WI38 (cell line): ENCODE results near the gene HDAC8.

Source experiments
- H3K4me3 ChIP-seq: 2 replicates; pipeline ENCODE4 v1.5.1; 2011; ENCODE audit warnings: low read depth, mild to moderate bottlenecking, control low read depth, low read length
- TF ChIP-seq, protein P1 (sequence below): IDR thresholded peaks from 2 replicates; pipeline ENCODE4 v1.5.1; 2012; ENCODE audit warnings: low read depth, mild to moderate bottlenecking, control low read depth, low read length

The HDAC8 gene

DNA sequence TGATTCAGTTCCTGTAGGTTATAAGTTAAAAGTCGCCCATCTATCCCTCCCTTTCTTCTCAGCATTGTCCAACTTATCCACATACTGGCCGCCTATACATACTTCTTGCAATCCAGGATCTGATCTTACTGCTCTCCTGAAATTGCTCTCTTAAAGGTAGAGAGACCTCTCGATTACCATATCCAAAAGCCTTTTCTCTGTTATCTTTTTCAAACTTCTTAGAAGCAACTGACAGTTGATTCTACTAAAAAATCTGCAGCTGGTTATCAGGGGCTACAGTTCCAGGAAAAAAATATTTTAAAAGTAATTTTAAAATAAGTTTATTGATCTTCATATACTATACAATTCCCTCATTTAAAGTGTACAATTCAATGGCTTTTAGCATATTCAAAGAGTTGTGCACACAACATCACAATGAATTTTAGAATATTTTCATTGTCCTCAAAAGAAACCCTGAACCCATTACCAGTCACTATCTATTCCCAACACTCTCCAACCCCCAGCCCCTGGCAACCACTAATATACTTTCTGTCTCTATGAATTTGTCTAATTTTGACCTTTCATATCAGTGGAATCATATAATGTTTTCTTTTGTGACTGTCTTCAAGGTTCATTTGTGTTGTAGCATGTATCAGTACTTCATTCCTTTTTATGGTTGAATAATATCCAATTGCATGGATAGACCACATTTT, 102.0 kb downstream of the HDAC8 start:
- TF ChIP-seq, protein P1, sequence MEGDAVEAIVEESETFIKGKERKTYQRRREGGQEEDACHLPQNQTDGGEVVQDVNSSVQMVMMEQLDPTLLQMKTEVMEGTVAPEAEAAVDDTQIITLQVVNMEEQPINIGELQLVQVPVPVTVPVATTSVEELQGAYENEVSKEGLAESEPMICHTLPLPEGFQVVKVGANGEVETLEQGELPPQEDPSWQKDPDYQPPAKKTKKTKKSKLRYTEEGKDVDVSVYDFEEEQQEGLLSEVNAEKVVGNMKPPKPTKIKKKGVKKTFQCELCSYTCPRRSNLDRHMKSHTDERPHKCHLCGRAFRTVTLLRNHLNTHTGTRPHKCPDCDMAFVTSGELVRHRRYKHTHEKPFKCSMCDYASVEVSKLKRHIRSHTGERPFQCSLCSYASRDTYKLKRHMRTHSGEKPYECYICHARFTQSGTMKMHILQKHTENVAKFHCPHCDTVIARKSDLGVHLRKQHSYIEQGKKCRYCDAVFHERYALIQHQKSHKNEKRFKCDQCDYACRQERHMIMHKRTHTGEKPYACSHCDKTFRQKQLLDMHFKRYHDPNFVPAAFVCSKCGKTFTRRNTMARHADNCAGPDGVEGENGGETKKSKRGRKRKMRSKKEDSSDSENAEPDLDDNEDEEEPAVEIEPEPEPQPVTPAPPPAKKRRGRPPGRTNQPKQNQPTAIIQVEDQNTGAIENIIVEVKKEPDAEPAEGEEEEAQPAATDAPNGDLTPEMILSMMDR, result no peak
- H3K4me3 ChIP-seq, result no peak overlapping the region

DNA sequence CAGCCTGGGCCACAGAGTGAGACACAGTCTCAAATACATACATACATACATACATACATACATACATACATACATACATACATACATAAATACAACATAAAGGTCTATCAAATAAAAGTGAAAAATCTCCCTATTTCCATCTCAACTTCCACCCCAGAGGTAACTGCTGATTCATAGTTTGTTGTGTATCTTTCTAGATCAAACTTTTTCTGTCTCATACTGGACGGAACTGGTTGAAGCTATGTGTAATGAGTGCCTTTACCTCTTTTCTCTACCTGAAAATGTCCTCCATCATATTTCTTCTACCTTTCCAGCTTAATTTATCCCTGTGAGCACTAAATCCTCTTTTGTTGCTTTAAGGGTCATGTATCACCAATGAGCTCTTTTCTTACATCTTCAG, 102.5 kb downstream of the HDAC8 start:
- TF ChIP-seq, protein P1, result no peak

DNA sequence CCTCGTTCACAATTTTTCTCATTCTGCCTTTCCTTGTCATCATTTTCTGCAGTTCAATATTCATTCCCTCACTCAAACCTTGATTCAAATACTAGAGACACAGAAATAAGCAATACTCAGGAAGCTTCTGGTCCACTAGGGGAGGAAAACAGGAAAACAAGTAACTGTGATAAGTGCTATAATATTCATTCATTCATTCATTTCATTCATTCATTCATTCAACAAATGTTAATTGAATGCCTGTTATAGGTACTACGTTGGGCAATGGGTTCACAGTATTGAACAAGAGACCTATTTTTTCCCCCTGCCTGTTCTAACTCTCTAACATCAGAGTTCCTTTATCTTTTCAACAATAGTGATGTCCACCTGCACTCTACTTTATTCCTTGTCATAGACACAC, 104.0 kb downstream of the HDAC8 start:
- no peak overlapping the region for H3K4me3 ChIP-seq
- TF ChIP-seq, protein P1, result no peak

More for the DNA sequence above, 102.5 kb downstream of the HDAC8 start:
- no peak overlapping the region for H3K4me3 ChIP-seq

DNA sequence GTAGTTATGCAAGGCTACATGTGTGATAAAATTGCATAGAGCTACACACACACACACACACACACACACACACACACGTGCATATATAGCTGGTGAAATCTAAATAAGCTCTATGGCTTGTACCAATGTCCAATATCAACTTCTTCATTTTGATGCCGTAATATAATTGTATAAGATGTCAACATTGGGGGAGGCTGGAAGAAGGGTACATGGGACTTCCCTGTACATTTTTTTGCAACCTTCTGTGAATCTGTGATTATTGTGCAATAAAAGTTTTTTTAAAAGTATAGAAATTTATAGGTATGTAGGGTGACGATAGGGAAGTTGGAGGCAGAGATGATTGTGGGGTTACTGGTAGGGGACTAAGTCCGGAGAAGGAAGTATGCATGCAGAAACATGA, 105.5 kb downstream of the HDAC8 start:
- TF ChIP-seq, protein P1, result no peak
- H3K4me3 ChIP-seq, result no peak overlapping the region

DNA sequence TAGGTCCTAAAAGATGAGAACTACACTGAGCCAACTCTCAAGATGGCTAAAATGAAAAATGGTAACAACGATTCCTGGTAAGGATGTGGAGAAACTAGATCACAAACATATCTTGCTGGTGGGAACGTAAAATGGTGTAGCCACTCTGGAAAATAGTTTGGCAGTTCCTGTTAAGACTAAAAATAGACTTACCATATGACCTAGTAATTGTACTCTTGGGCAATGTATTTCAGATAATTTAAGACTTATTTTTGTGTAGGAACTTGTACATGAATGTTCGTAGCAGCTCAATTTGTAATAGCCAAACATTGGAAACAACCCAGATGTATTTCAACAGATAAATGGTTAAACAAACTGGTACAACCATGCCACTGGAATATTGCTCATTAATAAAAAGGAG, 106.2 kb downstream of the HDAC8 start:
- TF ChIP-seq, protein P1, result no peak
- H3K4me3 ChIP-seq, result no peak overlapping the region

DNA sequence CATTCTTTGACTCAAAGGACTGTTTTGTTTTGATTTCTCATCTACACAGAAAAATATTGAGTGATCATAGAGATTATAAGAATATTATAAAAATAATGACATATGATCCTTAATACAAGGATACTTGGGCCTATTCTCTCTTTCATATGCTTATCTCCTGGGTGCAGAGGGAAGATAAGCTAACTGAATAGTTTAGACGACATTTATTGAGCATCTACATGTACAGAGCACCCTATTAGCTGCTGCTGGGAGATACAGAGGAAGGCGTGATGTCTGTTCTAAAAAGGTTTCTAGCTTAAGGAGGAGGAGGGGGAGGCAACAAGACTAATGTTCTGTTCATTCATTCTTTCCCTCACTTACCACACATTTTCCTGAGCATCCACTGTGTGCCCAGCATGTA, 106.8 kb downstream of the HDAC8 start:
- H3K4me3 ChIP-seq, result no peak overlapping the region
- TF ChIP-seq, protein P1, result no peak

DNA sequence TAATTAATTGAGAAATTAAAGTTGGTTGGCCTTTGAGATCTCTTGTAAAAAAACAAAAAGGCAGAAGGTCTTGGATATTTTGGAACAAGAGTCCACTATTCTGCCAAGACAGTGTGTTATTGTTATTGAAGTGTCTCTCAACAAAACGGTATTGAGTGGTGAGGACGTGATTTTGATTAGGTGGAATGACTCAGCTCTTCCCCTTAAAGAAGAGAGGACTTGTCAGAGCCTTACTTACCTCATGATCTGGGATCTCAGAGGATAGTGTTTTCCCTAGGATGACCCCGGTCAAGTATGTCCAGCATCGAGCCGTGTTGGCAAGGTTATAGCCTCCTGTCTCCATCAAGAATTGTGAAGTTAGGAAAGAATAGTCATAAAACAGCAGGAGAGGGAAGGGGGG, 110.9 kb downstream of the HDAC8 start:
- TF ChIP-seq, protein P1, result no peak
- H3K4me3 ChIP-seq, result no peak overlapping the region
